OCI-LY7 (cell line): ENCODE results near the gene SLCO4A1. TPM values are rescaled to one million over a fixed set of nuclear protein-coding genes. Genes with fewer than 3 reads are reported as not detected.

Experiments
- BruUV-seq: library from RNA; stranded (reverse); fragments of 400-500 nt; replicated peaks from 2 replicates; lab custom pipeline; 2021; lab: Mats Ljungman, UMichigan
- CTCF ChIA-PET: fragments of 300-600 bp; sonication (Branson Sonifier 250); formaldehyde crosslinking; loops from one replicate; lab custom pipeline; 2022; ENCODE audit warnings: antibody characterized with exemption; ENCODE audit not compliant: unreplicated experiment; lab: Charles Lee
- POLR2A ChIA-PET: fragments of 300-600 bp; sonication (Branson Sonifier 250); formaldehyde crosslinking; loops from one replicate; lab custom pipeline; 2022; ENCODE audit warnings: antibody characterized with exemption; lab: Charles Lee
- DNase-seq: peaks from one replicate; pipeline ENCODE4 v3.0.0-alpha.2; 2015; ENCODE audit warnings: low spot score
- H2AFZ ChIP-seq: fragments of 200-600 bp; sonication (generic), shearing (Covaris generic); 2 replicates; pipeline ENCODE4 v1.6.1; 2014; ENCODE audit warnings: mild to moderate bottlenecking, antibody characterized with exemption, low read length, moderate library complexity
- H3K27ac ChIP-seq: fragments of 200-600 bp; sonication (generic); 2 replicates; pipeline ENCODE4 v1.5.1; 2014; ENCODE audit warnings: mixed run types, low read depth, mild to moderate bottlenecking, moderate library complexity, low read length, inconsistent platforms; ENCODE audit not compliant: poor library complexity, severe bottlenecking
- H3K36me3 ChIP-seq: fragments of 200-600 bp; sonication (generic); 2 replicates; pipeline ENCODE4 v1.6.1; 2014; ENCODE audit warnings: mild to moderate bottlenecking, antibody characterized with exemption, low read length, moderate library complexity, mixed read lengths; ENCODE audit not compliant: insufficient read depth
- H3K4me1 ChIP-seq: fragments of 200-600 bp; sonication (generic); 2 replicates; pipeline ENCODE4 v1.5.1; 2014; ENCODE audit warnings: mild to moderate bottlenecking, low read length; ENCODE audit not compliant: insufficient read depth, poor library complexity, severe bottlenecking
- H3K4me2 ChIP-seq: fragments of 200-600 bp; sonication (generic); 2 replicates; pipeline ENCODE4 v1.6.1; 2014; ENCODE audit warnings: mild to moderate bottlenecking, low read length
- H3K4me3 ChIP-seq: fragments of 200-600 bp; sonication (generic); 2 replicates; pipeline ENCODE4 v1.5.1; 2014; ENCODE audit warnings: mild to moderate bottlenecking, low read depth, low read length; ENCODE audit not compliant: poor library complexity, severe bottlenecking
- H3K79me2 ChIP-seq: fragments of 200-600 bp; sonication (generic); 2 replicates; pipeline ENCODE4 v1.6.1; 2016; ENCODE audit warnings: low read depth, mild to moderate bottlenecking, low read length, moderate library complexity, mixed read lengths; ENCODE audit not compliant: insufficient read depth
- H3K9me2 ChIP-seq: fragments of 200-600 bp; sonication (generic); 2 replicates; pipeline ENCODE4 v1.6.1; 2016; ENCODE audit warnings: mild to moderate bottlenecking, low read length, mixed read lengths; ENCODE audit not compliant: insufficient read depth
- H3K9me3 ChIP-seq: fragments of 200-600 bp; sonication (generic); 2 replicates; pipeline ENCODE4 v1.6.1; 2014; ENCODE audit warnings: mild to moderate bottlenecking, mixed run types, low read length, mixed read lengths
- H4K20me1 ChIP-seq: fragments of 200-600 bp; sonication (generic); 2 replicates; pipeline ENCODE4 v1.6.1; 2014; ENCODE audit warnings: mild to moderate bottlenecking, antibody characterized with exemption, low read length, moderate library complexity, mixed read lengths; ENCODE audit not compliant: insufficient read depth
- CTCF ChIP-seq: fragments of 200-600 bp; sonication (generic); conservative IDR thresholded peaks from 2 replicates; pipeline ENCODE4 v1.5.1; 2014; ENCODE audit warnings: mild to moderate bottlenecking, antibody characterized with exemption, low read length, moderate library complexity, mixed read lengths
- EZH2phosphoT487 ChIP-seq: fragments of 200-600 bp; sonication (generic); IDR thresholded peaks from 2 replicates; pipeline ENCODE4 v1.6.1; 2018; ENCODE audit warnings: low read depth, borderline replicate concordance, mild to moderate bottlenecking, mixed run types, antibody characterized with exemption, low read length, moderate library complexity, mixed read lengths
- intact Hi-C: fragments of 100-400 bp; cut with micrococcal nuclease; formaldehyde crosslinking; loops from one replicate; pipeline ENCODE4 v1.10.0; 2022; ENCODE audit not compliant: unreplicated experiment
- total RNA-seq, 2 experiments: library from RNA; depleted of rRNA in 1 of 2; stranded (reverse); fragments of >200 nt in 1 of 2; shearing (Covaris generic) in 1 of 2; gene quantifications; 2 replicates each; pipeline ENCODE4 v1.2.3, GENCODE V29; 2014 to 2022

The SLCO4A1 gene
- total RNA-seq, 2 experiments from 2014 or later = 34.3 to 52.4 TPM

GRCh38 chr20:62660768-62661167 lies 18.5 kb downstream of the SLCO4A1 start:
- CTCF ChIA-PET = interaction anchor here (0.5 kb wide), 1 partner anchor 46 kb away, joined by 5 read pairs; no protein-coding TSS in a partner anchor
- DNase-seq = no peak
- H3K36me3 ChIP-seq = peaks cover 79% of the 10 kb centered on the region
- BruUV-seq = no TSS peak
- no peaks in the 10 kb centered on the region for H3K4me1 ChIP-seq
- H3K9me3 ChIP-seq = no peaks in the 10 kb centered on the region
- intact Hi-C loops = no loop called here
- POLR2A ChIA-PET = no interaction called here
- no peaks in the 10 kb centered on the region for H3K9me2 ChIP-seq
- H3K4me3 ChIP-seq = no peak overlapping the region
- H2AFZ ChIP-seq = no peak overlapping the region
- H3K27ac ChIP-seq = no peak overlapping the region
- TF ChIP-seq CTCF (no peak), EZH2phosphoT487 (no peak)
- H3K79me2 ChIP-seq = no peaks in the 10 kb centered on the region
- no peak overlapping the region for H3K4me2 ChIP-seq
- no peaks in the 10 kb centered on the region; the same call in 1 of the 2 replicates for H4K20me1 ChIP-seq

DNA sequence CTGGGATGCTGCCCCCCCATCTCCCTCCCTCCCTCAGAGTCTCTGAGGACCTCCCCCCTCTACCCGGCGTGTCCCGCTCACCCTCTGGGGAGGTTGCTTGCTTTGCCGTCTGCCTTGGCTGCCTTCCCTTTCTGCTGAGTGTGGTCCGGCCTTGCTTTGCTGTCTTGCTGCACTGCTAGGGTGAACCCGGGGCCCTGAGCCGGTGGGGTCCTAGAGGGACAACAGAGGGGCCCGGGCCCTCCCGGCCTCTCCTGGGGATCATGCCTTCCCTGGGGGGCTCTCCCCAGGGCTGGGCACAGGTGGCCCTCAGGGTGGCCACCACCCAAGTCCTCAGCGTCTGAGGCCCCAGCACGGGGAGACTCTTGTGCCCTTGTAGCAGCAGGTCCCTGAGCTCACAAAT lies 19.3 kb downstream of the SLCO4A1 start:
- no peaks in the 10 kb centered on the region for H3K79me2 ChIP-seq
- no peak for DNase-seq
- no peaks in the 10 kb centered on the region for H3K4me1 ChIP-seq
- H3K4me2 ChIP-seq = no peak overlapping the region
- POLR2A ChIA-PET = no interaction called here
- no TSS peak for BruUV-seq
- CTCF ChIA-PET = no interaction called here
- H3K36me3 ChIP-seq = peaks cover 76% of the 10 kb centered on the region
- no peaks in the 10 kb centered on the region for H4K20me1 ChIP-seq
- intact Hi-C loops = no loop called here
- H3K9me3 ChIP-seq = no peaks in the 10 kb centered on the region
- no peak overlapping the region for H2AFZ ChIP-seq
- no peak overlapping the region for H3K27ac ChIP-seq
- no peak overlapping the region for H3K4me3 ChIP-seq
- no peaks in the 10 kb centered on the region for H3K9me2 ChIP-seq
- TF ChIP-seq CTCF (no peak), EZH2phosphoT487 (no peak)

DNA sequence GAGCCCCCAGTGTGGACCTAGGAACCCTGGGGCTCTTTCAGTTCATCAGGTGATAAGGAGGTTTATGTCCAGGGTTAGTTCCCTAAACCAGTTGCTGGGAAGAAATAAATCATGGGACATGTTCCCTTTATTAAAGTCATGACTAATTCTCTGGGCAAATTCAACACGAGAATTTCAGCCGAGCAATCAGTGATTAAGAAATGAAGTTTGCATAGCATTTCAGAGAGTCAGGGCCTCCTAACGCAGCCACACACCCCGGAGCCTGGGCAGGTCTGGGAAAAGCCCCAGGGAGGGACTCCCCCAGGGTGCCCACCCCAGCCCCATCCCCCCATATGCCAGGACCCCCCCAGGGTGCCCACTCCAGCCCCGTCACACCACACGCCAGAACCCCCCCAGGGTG lies 20.1 kb downstream of the SLCO4A1 start:
- intact Hi-C loops = no loop called here
- no peaks in the 10 kb centered on the region for H4K20me1 ChIP-seq

More for the DNA sequence above, 20.1 kb downstream of the SLCO4A1 start:
- ChIA-PET POLR2A (no interaction called here), CTCF (no interaction called here)
- Histone ChIP-seq H3K4me3 (no peak overlapping the region), H2AFZ (no peak overlapping the region), H3K79me2 (no peaks in the 10 kb centered on the region), H3K27ac (no peak overlapping the region), H3K9me2 (no peaks in the 10 kb centered on the region), H3K36me3 (peaks cover 76% of the 10 kb centered on the region), H3K4me1 (no peaks in the 10 kb centered on the region), H3K9me3 (no peaks in the 10 kb centered on the region), H3K4me2 (no peak overlapping the region)
- TF ChIP-seq EZH2phosphoT487 (no peak), CTCF (no peak)
- DNase-seq = no peak
- BruUV-seq = no TSS peak
